ENCODE measurements around the gene DUSP11.

DUSP11 gene

GRCh38 chr2:73736855-73737779, 42.8 kb downstream of the DUSP11 start, which contains the start of gene TPRKB:
TPRKB (minus strand) TSS chr2:73737345; CDS start chr2:73734569, 2,776 bp downstream.
- peak within 1 kb of the TSS; percentile 76 for H3K4me3 ChIP-seq (ENCODE audit: low read length)
- TF ChIP-seq EZH2phosphoT487 (IDR thresholded peaks at IDR 0.05; ENCODE audit: low read length) (no peak), EZH2 (optimal IDR thresholded peaks at IDR 0.05; ENCODE audit: low read depth, low read length) (no peak), CTCF (IDR thresholded peaks at IDR 0.05; ENCODE audit: low read length) (no peak)
- H3K79me2 ChIP-seq (ENCODE audit: low read length), result peaks cover 19% of the 10 kb centered on the region

GRCh38 chr2:73736378-73736777, 43.5 kb downstream of the DUSP11 start:
- peaks cover 6% of the 10 kb centered on the region for H3F3A ChIP-seq (ENCODE audit: insufficient read depth, low read length)
- no peaks in the 10 kb centered on the region for H3K9me3 ChIP-seq (replicated peaks; ENCODE audit: insufficient read depth, low read length)
- DNase-seq, result no peak
- H3K9me2 ChIP-seq (replicated peaks; ENCODE audit: insufficient read depth, low read length), result no peaks in the 10 kb centered on the region
- peaks cover 6% of the 10 kb centered on the region; the same call in 1 of the 2 replicates for H3K36me3 ChIP-seq (replicated peaks; ENCODE audit: insufficient read depth, low read length)
- H3K79me2 ChIP-seq (ENCODE audit: low read length), result peaks cover 19% of the 10 kb centered on the region
- TF ChIP-seq EZH2phosphoT487 (IDR thresholded peaks at IDR 0.05; ENCODE audit: low read length), result no peak
- TF ChIP-seq EZH2 (optimal IDR thresholded peaks at IDR 0.05; ENCODE audit: low read depth, low read length), result no peak
- TF ChIP-seq CTCF (IDR thresholded peaks at IDR 0.05; ENCODE audit: low read length), result no peak
- H3K4me3 ChIP-seq (ENCODE audit: low read length), result peak overlapping the region; percentile 76
- no peaks in the 10 kb centered on the region for H3K4me1 ChIP-seq (ENCODE audit: low read length)
- H4K20me1 ChIP-seq (ENCODE audit: insufficient read depth, low read length), result no peaks in the 10 kb centered on the region
- peak overlapping the region; percentile 87 for H3K4me2 ChIP-seq (ENCODE audit: low read depth, low read length)
- H3K27ac ChIP-seq (ENCODE audit: low read length), result peak overlapping the region; percentile 40; the same call in 1 of the 2 replicates
- H3K9ac ChIP-seq (ENCODE audit: low read length), result peak overlapping the region; percentile 56
- no peaks in the 10 kb centered on the region for H3K27me3 ChIP-seq (replicated peaks; ENCODE audit: insufficient read depth, low read length)
- peak overlapping the region; percentile 84 for H2AFZ ChIP-seq (ENCODE audit: low read length)

More at GRCh38 chr2:73736855-73737779, 42.8 kb downstream of the DUSP11 start, which contains the start of gene TPRKB:
- Histone ChIP-seq H3K9me3 (replicated peaks; ENCODE audit: insufficient read depth, low read length) (no peaks in the 10 kb centered on the region), H3K36me3 (replicated peaks; ENCODE audit: insufficient read depth, low read length) (no peaks in the 10 kb centered on the region; the same call in 1 of the 2 replicates), H3K4me2 (ENCODE audit: low read depth, low read length) (peak within 1 kb of the TSS; percentile 87), H4K20me1 (ENCODE audit: insufficient read depth, low read length) (no peaks in the 10 kb centered on the region), H3K27me3 (replicated peaks; ENCODE audit: insufficient read depth, low read length) (no peaks in the 10 kb centered on the region), H3F3A (ENCODE audit: insufficient read depth, low read length) (peaks cover 6% of the 10 kb centered on the region), H2AFZ (ENCODE audit: low read length) (peak within 1 kb of the TSS; percentile 84), H3K9ac (ENCODE audit: low read length) (peak within 1 kb of the TSS; percentile 56), H3K4me1 (ENCODE audit: low read length) (no peaks in the 10 kb centered on the region), H3K9me2 (replicated peaks; ENCODE audit: insufficient read depth, low read length) (no peaks in the 10 kb centered on the region), H3K27ac (ENCODE audit: low read length) (peak within 1 kb of the TSS; percentile 40; the same call in 1 of the 2 replicates)
- DNase-seq, result peak; percentile 97

- H3K9ac ChIP-seq (ENCODE audit: low read length), result no peak overlapping the region
- H3K4me2 ChIP-seq (ENCODE audit: low read depth, low read length), result no peak overlapping the region
- no peaks in the 10 kb centered on the region for H3K4me1 ChIP-seq (ENCODE audit: low read length)
- no peak for DNase-seq
- peaks cover 6% of the 10 kb centered on the region for H3K79me2 ChIP-seq (ENCODE audit: low read length)
- H4K20me1 ChIP-seq (ENCODE audit: insufficient read depth, low read length), result no peaks in the 10 kb centered on the region
- H3K36me3 ChIP-seq (replicated peaks; ENCODE audit: insufficient read depth, low read length), result peaks cover 11% of the 10 kb centered on the region
- H3K4me3 ChIP-seq (ENCODE audit: low read length), result no peak overlapping the region
- H3F3A ChIP-seq (ENCODE audit: insufficient read depth, low read length), result no peaks in the 10 kb centered on the region
- no peaks in the 10 kb centered on the region for H3K9me3 ChIP-seq (replicated peaks; ENCODE audit: insufficient read depth, low read length)
- no peaks in the 10 kb centered on the region for H3K27me3 ChIP-seq (replicated peaks; ENCODE audit: insufficient read depth, low read length)
- no peak overlapping the region for H2AFZ ChIP-seq (ENCODE audit: low read length)
- no peaks in the 10 kb centered on the region for H3K9me2 ChIP-seq (replicated peaks; ENCODE audit: insufficient read depth, low read length)
- H3K27ac ChIP-seq (ENCODE audit: low read length), result no peak overlapping the region
- TF ChIP-seq CTCF (IDR thresholded peaks at IDR 0.05; ENCODE audit: low read length) (no peak), EZH2phosphoT487 (IDR thresholded peaks at IDR 0.05; ENCODE audit: low read length) (no peak), EZH2 (optimal IDR thresholded peaks at IDR 0.05; ENCODE audit: low read depth, low read length) (no peak)
Observed at GRCh38 chr2:73730810-73731209, 49.1 kb downstream of the DUSP11 start.
